HUES64 (cell line): Measurements from ENCODE around the gene SAXO1.
"Not testable (repeated sequence)": the region's sequence is repeated elsewhere in the genome, so short reads cannot be mapped to it uniquely, and the experiment has no call there.

Source experiments
- H3K27ac ChIP-seq: 2 replicates; pipeline ENCODE4 v1.7.0; 2013; ENCODE audit warnings: low read depth, low read length, inconsistent platforms
- H3K27me3 ChIP-seq: 2 replicates; pipeline ENCODE4 v1.6.1; 2013; ENCODE audit warnings: mild to moderate bottlenecking, low read length; ENCODE audit not compliant: insufficient read depth
- H3K36me3 ChIP-seq: 2 replicates; pipeline ENCODE4 v1.6.1; 2013; ENCODE audit warnings: mild to moderate bottlenecking, low read length; ENCODE audit not compliant: insufficient read depth
- H3K4me1 ChIP-seq: 2 replicates; pipeline ENCODE4 v1.6.1; 2013; ENCODE audit warnings: mild to moderate bottlenecking, low read length, moderate library complexity; ENCODE audit not compliant: insufficient read depth
- H3K4me3 ChIP-seq: 2 replicates; pipeline ENCODE4 v1.5.1; 2013; ENCODE audit warnings: mild to moderate bottlenecking, low read length, moderate library complexity
- H3K9ac ChIP-seq: 2 replicates; pipeline ENCODE4 v1.6.1; 2013; ENCODE audit warnings: mild to moderate bottlenecking, low read depth, low read length
- H3K9me3 ChIP-seq: 2 replicates; pipeline ENCODE4 v1.6.1; 2013; ENCODE audit warnings: low read depth, low read length; ENCODE audit not compliant: insufficient read depth
- WGBS: fragments of 150-250, 120-280 bp; methylation state at CpG from one replicate; pipeline ENCODE4 v1.1.7; 2013; ENCODE audit warnings: missing lambda C conversion rate; 5-methylcytosine and 5-hydroxymethylcytosine counted together

The SAXO1 gene

DNA sequence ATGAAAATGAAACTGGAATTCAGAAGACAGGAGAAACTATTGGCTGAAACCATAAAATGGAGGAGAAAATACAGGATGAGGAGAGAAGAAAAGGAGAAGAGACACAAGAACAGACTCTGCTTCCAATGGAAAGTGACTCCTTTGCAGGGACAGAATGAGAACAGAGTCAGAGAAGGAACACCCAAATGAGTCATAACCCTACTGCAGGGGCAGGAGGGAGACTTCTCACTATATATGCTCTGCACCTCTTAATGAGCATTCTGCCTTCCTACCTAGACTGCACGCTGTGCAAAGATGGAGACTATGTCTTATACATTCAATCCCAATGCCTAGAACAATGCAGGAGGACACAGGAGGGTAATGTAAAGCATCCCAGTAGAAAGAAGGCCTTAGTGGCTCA, 2.1 kb downstream of the SAXO1 start:
- H3K9me3 ChIP-seq: no peaks in the 10 kb centered on the region
- H3K27me3 ChIP-seq: no peaks in the 10 kb centered on the region
- no peaks in the 10 kb centered on the region for H3K36me3 ChIP-seq
- H3K27ac ChIP-seq: no peak overlapping the region
- 71% methylated on average over 1 of the region's 1 CpG for WGBS
- H3K9ac ChIP-seq: no peak overlapping the region
- no peaks in the 10 kb centered on the region for H3K4me1 ChIP-seq
- no peak overlapping the region for H3K4me3 ChIP-seq

DNA sequence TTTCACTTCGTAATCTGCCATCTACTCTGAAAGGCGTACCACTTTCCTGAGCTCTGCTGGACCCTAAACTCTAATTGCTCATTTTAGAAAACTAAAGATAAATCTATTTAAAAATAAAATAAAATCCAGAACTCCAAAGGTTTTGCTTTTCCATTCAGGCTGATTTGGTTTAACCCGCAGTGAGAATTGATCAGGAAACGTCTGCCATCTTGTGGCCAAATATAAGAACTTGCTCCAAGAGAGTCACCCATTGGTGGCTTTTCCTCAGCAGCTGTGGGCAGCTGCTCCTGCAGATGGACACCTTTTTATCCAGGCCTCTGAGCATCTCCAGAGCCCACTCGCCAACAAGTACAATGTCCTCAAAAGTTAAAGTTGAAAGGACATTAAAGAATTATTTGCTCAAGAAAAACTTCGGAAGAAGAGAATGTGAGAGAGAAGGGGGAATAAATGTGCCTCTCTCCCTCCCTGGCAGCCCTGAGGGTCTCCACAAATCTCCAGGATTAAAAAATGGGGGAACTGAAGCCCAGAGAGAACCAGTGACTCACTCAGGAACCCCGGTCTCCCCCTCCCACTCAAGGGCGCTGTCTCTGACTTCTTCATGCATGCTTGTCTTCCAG, 4.1 kb downstream of the SAXO1 start:
- 38% methylated on average over 8 of the region's 8 CpGs for WGBS
- Histone ChIP-seq H3K4me3 (no peak overlapping the region), H3K9me3 (no peaks in the 10 kb centered on the region), H3K27ac (no peak overlapping the region), H3K4me1 (no peaks in the 10 kb centered on the region), H3K9ac (no peak overlapping the region), H3K36me3 (no peaks in the 10 kb centered on the region), H3K27me3 (no peaks in the 10 kb centered on the region)

- WGBS: 95% methylated on average over 22 of the region's 22 CpGs
- Histone ChIP-seq H3K27ac (no peak overlapping the region), H3K9ac (no peak overlapping the region), H3K9me3 (no peaks in the 10 kb centered on the region), H3K27me3 (no peaks in the 10 kb centered on the region), H3K4me3 (no peak overlapping the region), H3K36me3 (no peaks in the 10 kb centered on the region), H3K4me1 (no peaks in the 10 kb centered on the region)
Observed at GRCh38 chr9:19027825-19028224, 5.2 kb downstream of the SAXO1 start.

GRCh38 chr9:19026375-19026774, 6.6 kb downstream of the SAXO1 start:
- H3K36me3 ChIP-seq: no peaks in the 10 kb centered on the region
- H3K4me3 ChIP-seq: no peak overlapping the region
- no peak overlapping the region for H3K27ac ChIP-seq
- no peaks in the 10 kb centered on the region for H3K9me3 ChIP-seq
- 93% methylated on average over 6 of the region's 6 CpGs for WGBS
- H3K9ac ChIP-seq: no peak overlapping the region
- no peaks in the 10 kb centered on the region for H3K4me1 ChIP-seq
- no peaks in the 10 kb centered on the region for H3K27me3 ChIP-seq

DNA sequence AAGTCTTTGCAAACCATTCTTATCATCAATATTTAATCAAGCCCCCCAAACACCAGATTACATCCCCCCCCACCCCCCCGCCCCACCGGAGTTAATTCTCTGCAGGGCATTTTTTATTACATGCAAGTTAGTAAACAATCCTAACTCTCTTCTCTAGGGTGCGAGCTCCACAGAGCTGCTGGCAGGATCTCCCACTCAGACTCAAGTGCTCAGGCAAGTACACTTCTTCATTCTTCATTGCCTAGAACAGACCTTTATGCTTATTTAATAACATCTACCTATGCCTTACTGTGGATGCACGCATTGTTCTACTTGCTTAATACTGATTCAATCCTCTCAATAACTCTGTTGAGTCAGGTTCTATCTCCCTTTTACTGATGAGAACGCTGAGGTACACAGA, 9.9 kb downstream of the SAXO1 start:
- H3K9ac ChIP-seq: no peak overlapping the region
- no peak overlapping the region for H3K27ac ChIP-seq
- H3K4me3 ChIP-seq: no peak overlapping the region
- no peaks in the 10 kb centered on the region for H3K9me3 ChIP-seq
- H3K36me3 ChIP-seq: no peaks in the 10 kb centered on the region
- no peaks in the 10 kb centered on the region for H3K27me3 ChIP-seq
- no peaks in the 10 kb centered on the region for H3K4me1 ChIP-seq
- WGBS: 90% methylated on average over 5 of the region's 5 CpGs

DNA sequence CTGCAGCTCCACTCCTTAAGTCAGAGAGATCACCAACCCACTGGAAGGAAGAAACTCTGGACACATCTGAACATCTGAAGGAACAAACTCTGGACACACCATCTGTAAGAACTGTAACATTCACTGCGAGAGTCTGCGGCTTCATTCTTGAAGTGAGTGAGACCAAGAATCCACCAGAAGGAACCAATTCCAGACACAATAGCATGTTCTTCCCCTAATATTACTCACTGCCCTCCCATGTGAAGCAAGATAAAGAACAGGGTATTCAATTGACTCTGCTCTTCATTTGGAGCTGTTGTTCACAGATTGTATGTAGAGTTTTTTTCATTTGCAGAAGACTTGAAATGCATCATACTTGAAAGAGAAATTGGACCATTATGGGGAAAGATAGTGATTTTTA, 10.8 kb downstream of the SAXO1 start:
- no peaks in the 10 kb centered on the region for H3K27me3 ChIP-seq
- H3K4me1 ChIP-seq: no peaks in the 10 kb centered on the region
- no peaks in the 10 kb centered on the region for H3K36me3 ChIP-seq
- 100% methylated on average over 2 of the region's 2 CpGs for WGBS
- no peaks in the 10 kb centered on the region for H3K9me3 ChIP-seq
- H3K9ac ChIP-seq: no peak overlapping the region
- no peak overlapping the region for H3K27ac ChIP-seq
- no peak overlapping the region for H3K4me3 ChIP-seq

- not testable (repeated sequence) for H3K27ac ChIP-seq, H3K27me3 ChIP-seq, H3K36me3 ChIP-seq, H3K9ac ChIP-seq, H3K4me1 ChIP-seq, H3K9me3 ChIP-seq, H3K4me3 ChIP-seq
- WGBS: 96% methylated on average over 2 of the region's 2 CpGs
Observed at GRCh38 chr9:19021649-19022048, 11.4 kb downstream of the SAXO1 start.

DNA sequence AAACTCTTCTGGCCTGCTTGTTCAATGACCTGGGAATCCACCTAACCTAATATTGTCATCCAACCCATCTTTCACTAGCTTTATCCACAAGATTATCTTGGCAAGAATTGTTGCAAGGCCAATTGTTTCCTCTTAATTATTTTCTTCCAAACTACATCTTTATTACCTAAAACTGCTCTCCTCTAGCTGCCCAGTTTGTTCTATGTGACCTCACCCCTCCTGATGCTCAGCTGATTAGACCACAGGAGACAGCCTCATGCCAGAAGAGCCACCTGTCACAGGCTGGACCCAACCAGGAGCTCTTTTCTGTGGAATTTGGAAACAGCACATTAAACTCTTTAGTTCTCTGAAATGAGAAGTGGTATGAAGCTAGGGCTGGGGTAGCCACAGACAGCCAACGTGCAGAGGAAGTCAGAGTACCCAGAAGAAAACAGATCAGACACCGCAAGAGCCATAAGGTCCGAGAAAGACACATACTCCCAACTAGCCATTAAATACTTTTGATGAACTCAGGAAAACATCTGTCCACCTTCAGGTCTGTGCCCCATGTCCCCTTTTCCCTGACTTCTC, 12.0 kb downstream of the SAXO1 start:
- WGBS: 94% methylated on average over 3 of the region's 3 CpGs
- Histone ChIP-seq H3K9ac (no peak overlapping the region), H3K27ac (no peak overlapping the region), H3K27me3 (no peaks in the 10 kb centered on the region), H3K4me3 (no peak overlapping the region), H3K4me1 (no peaks in the 10 kb centered on the region), H3K9me3 (no peaks in the 10 kb centered on the region), H3K36me3 (no peaks in the 10 kb centered on the region)

- Histone ChIP-seq H3K27ac (no peak overlapping the region), H3K27me3 (no peaks in the 10 kb centered on the region), H3K4me1 (no peaks in the 10 kb centered on the region), H3K9ac (no peak overlapping the region), H3K9me3 (no peaks in the 10 kb centered on the region), H3K4me3 (no peak overlapping the region), H3K36me3 (no peaks in the 10 kb centered on the region)
- 78% methylated on average over 4 of the region's 4 CpGs for WGBS
Observed at GRCh38 chr9:19018201-19018600, 14.8 kb downstream of the SAXO1 start.

DNA sequence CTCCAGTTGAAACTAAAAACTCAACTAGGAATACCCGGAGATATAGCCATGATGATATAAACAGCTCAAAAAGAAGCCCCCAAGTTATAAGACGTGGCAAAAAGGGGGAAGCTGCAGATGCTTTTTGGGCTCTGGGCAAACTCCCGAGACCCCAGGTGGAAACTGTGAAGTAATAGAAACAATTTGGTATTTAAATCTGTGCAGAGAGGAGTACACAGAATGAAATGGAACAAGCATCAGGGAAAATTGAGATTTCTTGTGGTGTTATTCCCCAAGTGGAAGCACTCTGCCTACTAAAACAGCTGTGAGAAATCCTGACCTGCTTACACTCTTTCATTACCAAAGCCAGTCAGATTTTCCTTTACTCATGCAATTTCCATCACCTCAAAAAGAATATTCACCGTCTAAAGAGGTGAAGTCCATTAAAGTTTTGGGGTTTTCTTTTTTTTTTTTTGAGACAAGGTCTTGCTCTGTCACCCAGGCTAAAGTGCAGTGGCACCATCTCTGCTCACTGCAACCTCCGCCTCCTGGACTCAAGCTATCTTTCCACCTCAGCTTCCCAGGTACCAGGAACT, 23.5 kb downstream of the SAXO1 start:
- Histone ChIP-seq H3K27me3 (no peaks in the 10 kb centered on the region), H3K27ac (no peak overlapping the region), H3K4me1 (no peaks in the 10 kb centered on the region), H3K4me3 (no peak overlapping the region), H3K9ac (no peak overlapping the region), H3K9me3 (no peaks in the 10 kb centered on the region), H3K36me3 (no peaks in the 10 kb centered on the region)
- WGBS: 95% methylated on average over 4 of the region's 5 CpGs

- no peak overlapping the region for H3K4me3 ChIP-seq
- H3K9me3 ChIP-seq: peaks cover 7% of the 10 kb centered on the region; the same call in 1 of the 2 replicates
- 85% methylated on average over 16 of the region's 16 CpGs for WGBS
- no peak overlapping the region for H3K27ac ChIP-seq
- H3K27me3 ChIP-seq: no peaks in the 10 kb centered on the region
- no peak overlapping the region for H3K9ac ChIP-seq
- H3K36me3 ChIP-seq: no peaks in the 10 kb centered on the region
- H3K4me1 ChIP-seq: no peaks in the 10 kb centered on the region
Observed at GRCh38 chr9:19000133-19000532, 32.9 kb downstream of the SAXO1 start.
